ENCODE results near the gene MAD1L1.

- no peak for TF ChIP-seq CTCF (IDR thresholded peaks at IDR 0.05; ENCODE audit: low read depth, low read length, missing input control)
- TF ChIP-seq YY1 (IDR thresholded peaks at IDR 0.05): no peak
- TF ChIP-seq ATF3 (IDR thresholded peaks at IDR 0.05): no peak
- no peak for TF ChIP-seq TAF1 (conservative IDR thresholded peaks at IDR 0.05)
Observed at GRCh38 chr7:2070151-2070763, 162.5 kb downstream of the MAD1L1 start.
